Glutamatergic neuron (in vitro differentiated cells): Measurements from ENCODE around the gene MT2A. TPM values are rescaled to one million over a fixed set of nuclear protein-coding genes. Genes with fewer than 3 reads are reported as not detected.

ENCODE experiments used
- DNase-seq: peaks from one replicate; pipeline ENCODE4 v3.0.0; 2022
- H3K27ac Mint-ChIP-seq: one replicate; pipeline ENCODE4 v1.8.0; 2020; ENCODE audit warnings: mild to moderate bottlenecking, mixed read lengths, inconsistent platforms; ENCODE audit not compliant: unreplicated experiment
- H3K27me3 Mint-ChIP-seq: one replicate; pipeline ENCODE4 v1.8.0; 2020; ENCODE audit warnings: mild to moderate bottlenecking, moderate library complexity, mixed read lengths, inconsistent platforms; ENCODE audit not compliant: unreplicated experiment
- H3K36me3 Mint-ChIP-seq: one replicate; pipeline ENCODE4 v1.8.0; 2020; ENCODE audit warnings: mild to moderate bottlenecking, mixed read lengths, inconsistent platforms; ENCODE audit not compliant: unreplicated experiment
- H3K4me1 Mint-ChIP-seq: one replicate; pipeline ENCODE4 v1.8.0; 2020; ENCODE audit warnings: mild to moderate bottlenecking, low read depth, mixed read lengths, inconsistent platforms; ENCODE audit not compliant: unreplicated experiment
- H3K4me3 Mint-ChIP-seq: one replicate; pipeline ENCODE4 v1.8.0; 2020; ENCODE audit warnings: mild to moderate bottlenecking, mixed read lengths, inconsistent platforms; ENCODE audit not compliant: unreplicated experiment
- H3K9me3 Mint-ChIP-seq: one replicate; pipeline ENCODE4 v1.8.0; 2020; ENCODE audit warnings: mild to moderate bottlenecking, moderate library complexity, mixed read lengths, inconsistent platforms; ENCODE audit not compliant: unreplicated experiment
- CTCF ChIP-seq: fragments of 200-600 bp; sonication (generic); IDR thresholded peaks from one replicate; pipeline ENCODE4 v1.5.0; 2021; ENCODE audit not compliant: partially characterized antibody, unreplicated experiment
- total RNA-seq: library from RNA; stranded (reverse); fragmentation: NEBNext Ultra II Directional; extraction: Animal tissue kit (Norgen Biotek cat#: 25700); gene quantifications from one replicate; pipeline ENCODE4 v1.2.1, GENCODE V29; 2021; ENCODE audit not compliant: unreplicated experiment

Gene MT2A
- total RNA-seq, 1 donor from 2014 or later: not detected

- Mint-ChIP-seq H3K9me3 (no peaks in the 10 kb centered on the region), H3K27me3 (peaks cover 22% of the 10 kb centered on the region), H3K27ac (no peak overlapping the region), H3K36me3 (no peaks in the 10 kb centered on the region), H3K4me1 (peaks cover 12% of the 10 kb centered on the region), H3K4me3 (no peak overlapping the region)
- no peak for DNase-seq
- no peak for TF ChIP-seq CTCF
These were observed 2.3 kb upstream of the MT2A start for GRCh38 chr16:56606071-56606475.

GRCh38 chr16:56606476-56607108, 1.8 kb upstream of the MT2A start:
- Mint-ChIP-seq H3K27me3 (peaks cover 22% of the 10 kb centered on the region), H3K4me1 (peaks cover 12% of the 10 kb centered on the region), H3K9me3 (no peaks in the 10 kb centered on the region), H3K27ac (no peak overlapping the region), H3K36me3 (no peaks in the 10 kb centered on the region), H3K4me3 (no peak overlapping the region)
- no peak for DNase-seq
- TF ChIP-seq CTCF: no peak

- Mint-ChIP-seq H3K9me3 (no peaks in the 10 kb centered on the region), H3K36me3 (no peaks in the 10 kb centered on the region), H3K27me3 (peaks cover 21% of the 10 kb centered on the region), H3K27ac (no peak overlapping the region), H3K4me1 (peaks cover 12% of the 10 kb centered on the region), H3K4me3 (no peak overlapping the region)
- no peak for DNase-seq
- TF ChIP-seq CTCF: no peak
These were observed 1.2 kb upstream of the MT2A start for GRCh38 chr16:56607109-56607618.

GRCh38 chr16:56607675-56608042, 725 bp upstream of the MT2A start:
- H3K36me3 Mint-ChIP-seq: no peaks in the 10 kb centered on the region
- peaks cover 12% of the 10 kb centered on the region for H3K4me1 Mint-ChIP-seq
- no peaks in the 10 kb centered on the region for H3K9me3 Mint-ChIP-seq
- no peak for DNase-seq
- H3K27ac Mint-ChIP-seq: no peak overlapping the region
- peak overlapping the region; percentile 49 for H3K4me3 Mint-ChIP-seq
- no peak for TF ChIP-seq CTCF
- H3K27me3 Mint-ChIP-seq: peaks cover 20% of the 10 kb centered on the region

GRCh38 chr16:56608876-56609462, 585 bp downstream of the MT2A start:
- H3K27me3 Mint-ChIP-seq: peaks cover 23% of the 10 kb centered on the region
- peaks cover 12% of the 10 kb centered on the region for H3K4me1 Mint-ChIP-seq

More at GRCh38 chr16:56608876-56609462, 585 bp downstream of the MT2A start:
- no peaks in the 10 kb centered on the region for H3K9me3 Mint-ChIP-seq
- TF ChIP-seq CTCF: no peak
- H3K4me3 Mint-ChIP-seq: peak overlapping the region; percentile 86
- H3K36me3 Mint-ChIP-seq: no peaks in the 10 kb centered on the region
- H3K27ac Mint-ChIP-seq: no peak overlapping the region
- DNase-seq: no peak
